Lung (tissue), 12 donors: ENCODE measurements around the gene ZBTB39. TPM values are rescaled to one million over a fixed set of nuclear protein-coding genes. Genes with fewer than 3 reads are reported as not detected.
A peak's percentile ranks its signal among the peaks of the same experiment; 100 is the strongest.

ENCODE experiments used
- ATAC-seq: fragments of 200-7000 bp; cut with Tn5 transposase; one replicate; pipeline ENCODE4 v1.9.1; 2020; ENCODE audit warnings: moderate number of reproducible peaks; ENCODE audit not compliant: insufficient read depth, low FRiP score
- DNase-seq, 3 donors: peaks; one replicate each; pipeline ENCODE4 v3.0.0-alpha.2; 2013 to 2017
- H3K27ac ChIP-seq, 2 donors: one replicate each; pipeline ENCODE4 v1.5.1; 2013; ENCODE audit warnings: mild to moderate bottlenecking in 2 of 2, moderate library complexity in 2 of 2, control low read depth in 1 of 2, inconsistent platforms in 1 of 2, low read depth in 1 of 2, low read length in 1 of 2
- H3K27me3 ChIP-seq, 3 donors: one replicate each; pipeline ENCODE4 v1.5.1; 2013; ENCODE audit warnings: low read length in 2 of 3; ENCODE audit not compliant: control insufficient read depth in 3 of 3, insufficient read depth in 3 of 3
- H3K36me3 ChIP-seq, 4 donors: one replicate each; pipeline ENCODE4 v1.5.1; 2013; ENCODE audit warnings: low read length in 4 of 4, mild to moderate bottlenecking in 1 of 4, moderate library complexity in 1 of 4; ENCODE audit not compliant: control insufficient read depth in 4 of 4, insufficient read depth in 4 of 4
- H3K4me1 ChIP-seq, 5 donors: one replicate each; pipeline ENCODE4 v1.5.1; 2013; ENCODE audit warnings: low read length in 5 of 5, mild to moderate bottlenecking in 2 of 5, moderate library complexity in 1 of 5; ENCODE audit not compliant: control insufficient read depth in 5 of 5, insufficient read depth in 5 of 5
- H3K4me3 ChIP-seq: one replicate; pipeline ENCODE4 v1.5.1; 2013; ENCODE audit warnings: mild to moderate bottlenecking, control low read depth, moderate library complexity
- H3K9ac ChIP-seq, 2 donors: one replicate each; pipeline ENCODE4 v1.5.1; 2013; ENCODE audit warnings: low read length in 2 of 2, control low read depth in 1 of 2; ENCODE audit not compliant: insufficient read depth in 1 of 2
- H3K9me3 ChIP-seq, 4 donors: one replicate each; pipeline ENCODE4 v1.5.1; 2013; ENCODE audit warnings: low read length in 3 of 4, mild to moderate bottlenecking in 1 of 4, moderate library complexity in 1 of 4; ENCODE audit not compliant: control insufficient read depth in 4 of 4, insufficient read depth in 3 of 4
- whole genome bisulfite sequencing, 2 donors: extraction: QIAGEN DNeasy Blood & Tissue Kit; methylation state at CpG; one replicate each; pipeline ENCODE4 v1.1.7; 2013; 5-methylcytosine and 5-hydroxymethylcytosine counted together
- polyA plus RNA-seq, 2 donors: library from polyadenylated mRNA; stranded (reverse); fragments of 200-250 nt; gene quantifications; one replicate each; pipeline ENCODE4 v1.2.1, GENCODE V29; 2013
- total RNA-seq, 2 donors: library from RNA; depleted of rRNA in 1 of 2; stranded (reverse); fragments of >200 nt in 1 of 2; gene quantifications; one replicate each; pipeline ENCODE4 v1.2.1, GENCODE V29; 2014 to 2021
- TF ChIP-seq, protein P1 (sequence below): IDR thresholded peaks from 2 replicates; pipeline ENCODE4 v1.5.1; 2012; ENCODE audit warnings: mild to moderate bottlenecking; ENCODE audit errors: control extremely low read depth, extremely low read depth
- donor health status: control.
- donor health status: control.
- donor health status: Bipolar disorder and iron deficiency.
- donor health status: healthy.
- donor health status: DM: yes; HTN: yes; CAD: no.

The ZBTB39 gene
- total and polyA plus RNA-seq, 4 donors: 2.2 to 9.1 (median 4.5) TPM

DNA sequence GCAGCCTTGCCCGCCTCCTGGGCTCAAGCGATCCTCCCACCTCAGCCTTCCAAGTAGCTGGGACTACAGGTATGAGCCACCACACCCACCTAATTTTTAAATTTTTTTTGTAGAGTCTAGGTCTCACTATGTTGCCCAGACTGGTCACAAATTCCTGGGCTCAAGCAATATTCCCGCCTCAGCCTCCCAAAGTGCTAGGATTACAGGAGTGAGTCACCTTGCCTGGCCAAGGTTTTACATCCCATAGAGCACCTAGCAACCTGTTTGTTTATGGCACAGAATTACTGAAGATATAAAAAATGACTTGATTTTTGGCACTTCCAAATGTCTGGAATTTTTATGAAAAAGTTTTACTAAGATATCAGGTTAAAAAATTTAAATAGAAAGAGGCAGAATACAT is 27.1 kb upstream of the ZBTB39 start:
- H3K27ac ChIP-seq: no peak overlapping the region
- TF ChIP-seq, protein P1, sequence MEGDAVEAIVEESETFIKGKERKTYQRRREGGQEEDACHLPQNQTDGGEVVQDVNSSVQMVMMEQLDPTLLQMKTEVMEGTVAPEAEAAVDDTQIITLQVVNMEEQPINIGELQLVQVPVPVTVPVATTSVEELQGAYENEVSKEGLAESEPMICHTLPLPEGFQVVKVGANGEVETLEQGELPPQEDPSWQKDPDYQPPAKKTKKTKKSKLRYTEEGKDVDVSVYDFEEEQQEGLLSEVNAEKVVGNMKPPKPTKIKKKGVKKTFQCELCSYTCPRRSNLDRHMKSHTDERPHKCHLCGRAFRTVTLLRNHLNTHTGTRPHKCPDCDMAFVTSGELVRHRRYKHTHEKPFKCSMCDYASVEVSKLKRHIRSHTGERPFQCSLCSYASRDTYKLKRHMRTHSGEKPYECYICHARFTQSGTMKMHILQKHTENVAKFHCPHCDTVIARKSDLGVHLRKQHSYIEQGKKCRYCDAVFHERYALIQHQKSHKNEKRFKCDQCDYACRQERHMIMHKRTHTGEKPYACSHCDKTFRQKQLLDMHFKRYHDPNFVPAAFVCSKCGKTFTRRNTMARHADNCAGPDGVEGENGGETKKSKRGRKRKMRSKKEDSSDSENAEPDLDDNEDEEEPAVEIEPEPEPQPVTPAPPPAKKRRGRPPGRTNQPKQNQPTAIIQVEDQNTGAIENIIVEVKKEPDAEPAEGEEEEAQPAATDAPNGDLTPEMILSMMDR: no peak
- no peaks in the 10 kb centered on the region for H3K9me3 ChIP-seq
- ATAC-seq (no peak), DNase-seq (no peak)
- no peak overlapping the region for H3K9ac ChIP-seq
- peaks cover 0 to 3% (median 2%) of the 10 kb centered on the region in 3 donors for H3K27me3 ChIP-seq
- WGBS, 2 donors: 93 to 95% methylated on average over 3 of the region's 3 CpGs
- H3K4me1 ChIP-seq: no peaks in the 10 kb centered on the region
- H3K36me3 ChIP-seq: no peaks in the 10 kb centered on the region
- no peak overlapping the region for H3K4me3 ChIP-seq

DNA sequence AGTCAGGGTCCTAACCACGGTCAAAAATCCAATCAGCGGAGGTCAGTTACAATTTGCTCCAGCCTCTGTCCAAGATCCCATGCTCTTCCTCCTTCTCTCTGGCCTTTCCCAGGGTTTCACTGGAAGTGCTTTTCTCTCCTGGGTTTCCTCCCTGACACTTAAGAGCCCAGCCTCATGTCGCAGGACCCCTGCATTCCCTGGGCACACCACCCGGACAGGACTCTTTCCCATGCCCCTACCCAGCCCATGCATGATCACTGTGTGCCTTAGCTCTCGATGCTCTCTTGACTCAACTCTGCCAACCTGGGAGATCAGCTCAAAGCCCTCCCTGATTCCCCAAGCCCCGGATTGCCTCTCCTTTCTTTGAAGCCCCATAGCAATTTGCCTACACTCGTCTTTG is 25.4 kb upstream of the ZBTB39 start:
- H3K27me3 ChIP-seq: peaks cover 0 to 10% (median 4%) of the 10 kb centered on the region in 3 donors

DNA sequence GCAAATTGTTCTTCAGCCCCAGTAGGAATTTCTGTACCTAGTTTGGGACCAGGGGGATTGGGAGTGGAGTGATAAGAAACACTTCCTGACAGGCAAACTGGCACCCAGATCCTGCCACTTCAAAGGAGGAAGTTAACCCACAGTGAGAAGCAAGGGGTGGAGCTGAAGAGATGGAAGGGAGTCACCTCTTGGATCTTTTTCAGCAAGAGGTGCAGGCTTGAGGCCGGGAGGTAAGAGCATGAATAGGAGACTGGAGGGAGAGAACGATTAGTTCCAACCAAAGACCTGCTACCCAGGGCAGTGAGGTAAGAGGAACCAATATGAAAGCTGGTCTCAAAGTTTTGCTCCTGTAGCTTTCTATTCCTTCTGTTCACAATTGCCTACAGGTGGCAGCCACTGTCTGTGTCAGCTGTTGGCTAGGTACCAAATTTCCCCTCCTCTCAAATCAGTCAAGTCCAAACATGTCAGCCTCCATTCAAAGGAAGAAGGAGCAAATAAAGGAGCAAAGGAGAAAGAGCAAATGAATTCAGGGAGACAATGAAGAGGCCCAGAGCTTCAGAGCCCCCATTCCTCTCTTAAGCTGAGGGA is 24.9 kb upstream of the ZBTB39 start:
- TF ChIP-seq, protein P1: no peak
- 17 to 18% methylated on average over 2 of the region's 2 CpGs for WGBS, 2 donors
- no peaks in the 10 kb centered on the region for H3K9me3 ChIP-seq
- DNase-seq (peak in 2 of 3 donors; percentile 11 to 29), ATAC-seq (no peak)
- H3K9ac ChIP-seq: no peak overlapping the region
- H3K4me1 ChIP-seq: no peaks in the 10 kb centered on the region
- H3K36me3 ChIP-seq: no peaks in the 10 kb centered on the region
- no peak overlapping the region for H3K4me3 ChIP-seq
- H3K27me3 ChIP-seq: peaks cover 0 to 11% (median 4%) of the 10 kb centered on the region in 3 donors
- H3K27ac ChIP-seq: no peak overlapping the region

More for the DNA sequence above, 25.4 kb upstream of the ZBTB39 start:
- no peak overlapping the region for H3K27ac ChIP-seq
- no peaks in the 10 kb centered on the region for H3K36me3 ChIP-seq
- no peaks in the 10 kb centered on the region for H3K9me3 ChIP-seq
- H3K4me1 ChIP-seq: no peaks in the 10 kb centered on the region
- H3K9ac ChIP-seq: no peak overlapping the region
- TF ChIP-seq, protein P1: no peak
- H3K4me3 ChIP-seq: no peak overlapping the region
- ATAC-seq: no peak
- DNase-seq: no peak
- 83 to 86% methylated on average over 7 of the region's 7 CpGs for WGBS, 2 donors

DNA sequence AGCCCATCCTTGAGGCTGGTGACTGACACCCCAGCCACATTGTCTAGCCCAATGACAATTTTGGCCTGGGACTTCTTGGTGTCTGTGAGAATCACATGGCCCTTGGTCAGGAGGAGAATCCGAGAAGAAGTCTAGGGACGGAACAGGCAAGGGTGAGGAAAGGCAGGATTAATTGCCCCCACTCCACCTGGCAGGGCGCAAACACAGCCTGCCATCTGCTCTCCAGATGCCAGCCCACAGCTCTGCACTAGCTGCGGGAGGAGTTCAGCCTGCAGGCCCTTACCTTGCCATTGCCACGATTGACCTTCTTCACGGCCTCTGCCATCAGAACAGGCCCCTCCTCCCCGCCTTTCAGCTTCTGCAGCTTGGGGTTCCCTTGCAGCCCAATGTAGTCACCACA is 23.1 kb upstream of the ZBTB39 start:
- Histone ChIP-seq H3K27me3 (peaks cover 0 to 11% (median 4%) of the 10 kb centered on the region in 3 donors), H3K27ac (no peak overlapping the region), H3K9me3 (no peaks in the 10 kb centered on the region), H3K4me1 (no peaks in the 10 kb centered on the region), H3K9ac (no peak overlapping the region), H3K36me3 (no peaks in the 10 kb centered on the region), H3K4me3 (no peak overlapping the region)
- WGBS, 2 donors: 95 to 97% methylated on average over 7 of the region's 7 CpGs
- DNase-seq: no peak
- TF ChIP-seq, protein P1: no peak
- ATAC-seq: no peak
